Measurements from ENCODE around the gene SLAMF1. TPM values are rescaled to one million over a fixed set of nuclear protein-coding genes. Genes with fewer than 3 reads are reported as not detected.

SLAMF1 gene
- polyA plus RNA-seq, 1 experiment = not detected

DNA sequence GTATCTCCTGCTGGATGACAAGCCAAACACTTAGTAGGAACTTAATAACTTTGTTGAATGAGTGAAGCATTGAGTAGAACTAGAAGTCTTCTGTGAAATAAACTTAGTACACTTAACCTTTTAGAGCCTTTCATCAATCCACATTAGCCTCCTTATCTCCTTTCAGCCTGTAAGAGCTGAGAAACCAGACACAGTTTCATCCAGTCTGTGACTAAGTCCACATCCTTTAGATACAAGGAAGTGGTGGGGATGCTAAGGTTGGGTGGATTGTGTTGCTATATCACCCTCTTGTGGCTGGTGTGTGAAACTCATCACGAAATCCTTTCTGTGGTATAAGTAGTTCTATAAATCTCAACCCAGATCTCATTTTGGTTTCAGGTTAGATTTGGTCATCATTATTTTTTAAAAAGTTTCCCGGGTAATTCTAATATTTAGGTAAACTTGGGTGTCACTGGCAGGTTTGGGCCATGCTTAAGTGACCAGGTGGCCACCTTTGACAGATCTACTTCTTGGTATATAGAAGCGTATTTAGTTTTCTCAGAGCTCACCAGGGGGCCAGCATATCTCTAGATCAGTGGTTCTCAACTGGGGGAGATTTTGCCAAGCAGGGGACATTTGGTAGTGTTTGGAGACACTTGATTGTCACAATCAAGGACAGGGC is 39.7 kb downstream of the SLAMF1 start:
- TF ChIP-seq, protein P1, sequence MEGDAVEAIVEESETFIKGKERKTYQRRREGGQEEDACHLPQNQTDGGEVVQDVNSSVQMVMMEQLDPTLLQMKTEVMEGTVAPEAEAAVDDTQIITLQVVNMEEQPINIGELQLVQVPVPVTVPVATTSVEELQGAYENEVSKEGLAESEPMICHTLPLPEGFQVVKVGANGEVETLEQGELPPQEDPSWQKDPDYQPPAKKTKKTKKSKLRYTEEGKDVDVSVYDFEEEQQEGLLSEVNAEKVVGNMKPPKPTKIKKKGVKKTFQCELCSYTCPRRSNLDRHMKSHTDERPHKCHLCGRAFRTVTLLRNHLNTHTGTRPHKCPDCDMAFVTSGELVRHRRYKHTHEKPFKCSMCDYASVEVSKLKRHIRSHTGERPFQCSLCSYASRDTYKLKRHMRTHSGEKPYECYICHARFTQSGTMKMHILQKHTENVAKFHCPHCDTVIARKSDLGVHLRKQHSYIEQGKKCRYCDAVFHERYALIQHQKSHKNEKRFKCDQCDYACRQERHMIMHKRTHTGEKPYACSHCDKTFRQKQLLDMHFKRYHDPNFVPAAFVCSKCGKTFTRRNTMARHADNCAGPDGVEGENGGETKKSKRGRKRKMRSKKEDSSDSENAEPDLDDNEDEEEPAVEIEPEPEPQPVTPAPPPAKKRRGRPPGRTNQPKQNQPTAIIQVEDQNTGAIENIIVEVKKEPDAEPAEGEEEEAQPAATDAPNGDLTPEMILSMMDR (IDR thresholded peaks at IDR 0.05; ENCODE audit: low read depth, low read length) = peak; percentile 78
- ChIA-PET CTCF (interaction anchor here (0.5 to 4.7 kb wide), 4 partner anchors 10 to 499 kb away, joined by 3 to 23 read pairs (median 4); partner anchors contain the start of gene CD84), POLR2A (no interaction called here)
- Histone ChIP-seq H3K27ac (ENCODE audit: low read depth, low read length) (no peak overlapping the region), H3K27me3 (ENCODE audit: control insufficient read depth, insufficient read depth, low read length) (peaks cover 2% of the 10 kb centered on the region), H3K4me3 (ENCODE audit: low read depth, low read length) (no peak overlapping the region), H3K9me3 (ENCODE audit: control insufficient read depth, insufficient read depth, low read length) (no peaks in the 10 kb centered on the region)
- DNase-seq (ENCODE audit: low read depth, low spot score) = peak; percentile 41

DNA sequence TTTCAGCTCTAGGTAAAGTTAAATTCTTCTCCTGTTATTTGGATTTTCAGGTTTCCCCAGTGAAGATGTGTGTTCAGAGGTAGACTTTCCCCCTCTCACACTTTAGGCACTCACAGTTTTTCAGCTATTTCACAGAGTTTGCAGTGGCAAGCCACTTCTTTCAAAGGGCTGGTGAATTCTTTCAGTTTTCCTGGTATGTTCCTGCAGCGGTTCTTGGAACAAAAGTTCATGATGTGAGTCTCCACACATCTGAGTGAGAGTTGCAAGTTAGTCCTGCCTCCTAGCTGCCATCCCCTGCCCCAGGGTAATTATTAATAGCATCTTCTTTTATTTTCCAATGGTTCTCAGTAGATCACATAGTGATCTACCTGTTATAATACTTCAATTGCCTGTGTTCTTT is 40.2 kb downstream of the SLAMF1 start:
- ChIA-PET CTCF (interaction anchor here (0.5 to 4.7 kb wide), 4 partner anchors 10 to 178 kb away, joined by 3 to 23 read pairs (median 6); partner anchors contain the start of gene CD84), POLR2A (no interaction called here)

DNA sequence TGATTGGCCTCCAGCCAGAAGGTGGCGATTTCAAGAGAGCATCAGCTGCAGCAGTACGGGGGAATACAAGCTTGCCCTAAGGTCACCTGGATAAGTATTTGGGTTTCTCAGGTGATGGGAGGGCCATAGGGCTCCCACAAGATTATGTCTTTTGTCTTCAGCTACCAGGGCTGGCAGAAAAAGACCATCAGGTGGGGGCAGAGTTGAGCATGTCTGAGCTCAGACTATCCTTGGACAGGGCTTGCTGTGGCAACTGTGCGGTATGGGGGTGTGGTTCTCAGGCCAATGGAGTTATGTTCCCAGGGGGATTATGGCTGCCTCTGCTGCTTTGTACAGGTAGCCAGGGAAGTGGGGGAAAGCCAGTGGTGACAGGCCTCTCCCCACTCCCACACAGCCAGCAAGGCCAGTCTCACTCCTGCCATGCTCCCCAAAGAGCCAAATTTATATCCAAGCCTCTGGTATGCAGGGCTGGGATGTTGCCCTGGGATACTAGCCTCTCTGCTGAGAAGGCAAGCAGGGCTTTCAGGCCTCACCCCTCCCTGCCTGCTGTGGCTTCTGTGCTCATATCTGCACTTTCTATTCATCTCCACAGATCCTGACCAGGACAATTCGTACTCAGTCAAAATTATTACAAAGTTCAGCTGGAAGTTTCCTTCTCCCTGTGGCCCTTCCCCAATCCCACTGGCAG is 40.9 kb downstream of the SLAMF1 start:
- DNase-seq (ENCODE audit: low read depth, low spot score) = no peak
- ChIA-PET CTCF (interaction anchor here (1.7 to 4.7 kb wide), 3 partner anchors 11 to 177 kb away, joined by 5 to 23 read pairs (median 6); no protein-coding TSS in a partner anchor), POLR2A (no interaction called here)
- no peak overlapping the region for H3K27ac ChIP-seq (ENCODE audit: low read depth, low read length)
- no peak overlapping the region for H3K4me3 ChIP-seq (ENCODE audit: low read depth, low read length)
- H3K27me3 ChIP-seq (ENCODE audit: control insufficient read depth, insufficient read depth, low read length) = peaks cover 2% of the 10 kb centered on the region
- TF ChIP-seq, protein P1 (IDR thresholded peaks at IDR 0.05; ENCODE audit: low read depth, low read length) = no peak
- H3K9me3 ChIP-seq (ENCODE audit: control insufficient read depth, insufficient read depth, low read length) = no peaks in the 10 kb centered on the region

More for the DNA sequence above, 40.2 kb downstream of the SLAMF1 start:
- no peaks in the 10 kb centered on the region for H3K9me3 ChIP-seq (ENCODE audit: control insufficient read depth, insufficient read depth, low read length)
- H3K27me3 ChIP-seq (ENCODE audit: control insufficient read depth, insufficient read depth, low read length) = peaks cover 2% of the 10 kb centered on the region
- TF ChIP-seq, protein P1 (IDR thresholded peaks at IDR 0.05; ENCODE audit: low read depth, low read length) = no peak
- DNase-seq (ENCODE audit: low read depth, low spot score) = no peak
- no peak overlapping the region for H3K27ac ChIP-seq (ENCODE audit: low read depth, low read length)
- H3K4me3 ChIP-seq (ENCODE audit: low read depth, low read length) = no peak overlapping the region

DNA sequence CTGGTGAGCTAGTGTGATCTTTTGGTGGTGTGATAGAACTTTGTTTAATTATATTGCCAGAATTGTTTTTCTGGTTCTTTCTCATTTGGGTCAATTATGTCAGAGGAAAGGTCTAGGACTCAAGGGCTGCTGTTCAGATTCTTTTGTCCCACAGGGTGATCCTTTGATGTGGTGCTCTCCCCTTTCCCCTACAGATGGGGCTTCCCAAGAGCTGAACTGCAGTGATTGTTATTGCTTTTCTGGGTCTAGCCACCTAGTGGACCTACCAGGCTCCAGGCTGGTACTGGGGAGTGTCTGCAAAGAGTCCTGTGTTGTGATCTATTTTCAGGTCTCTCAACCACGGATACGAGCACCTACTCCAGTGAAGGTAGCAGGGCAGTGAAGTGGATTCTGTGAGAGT is 41.6 kb downstream of the SLAMF1 start:
- CTCF ChIA-PET = interaction anchor here (1.7 to 4.7 kb wide), 2 partner anchors 15 to 176 kb away, joined by 5 to 23 read pairs; no protein-coding TSS in a partner anchor
- no peak for DNase-seq (ENCODE audit: low read depth, low spot score)
- H3K4me3 ChIP-seq (ENCODE audit: low read depth, low read length) = no peak overlapping the region
- TF ChIP-seq, protein P1 (IDR thresholded peaks at IDR 0.05; ENCODE audit: low read depth, low read length) = no peak
- no peaks in the 10 kb centered on the region for H3K9me3 ChIP-seq (ENCODE audit: control insufficient read depth, insufficient read depth, low read length)
- no peak overlapping the region for H3K27ac ChIP-seq (ENCODE audit: low read depth, low read length)
- H3K27me3 ChIP-seq (ENCODE audit: control insufficient read depth, insufficient read depth, low read length) = no peaks in the 10 kb centered on the region
- POLR2A ChIA-PET = no interaction called here

DNA sequence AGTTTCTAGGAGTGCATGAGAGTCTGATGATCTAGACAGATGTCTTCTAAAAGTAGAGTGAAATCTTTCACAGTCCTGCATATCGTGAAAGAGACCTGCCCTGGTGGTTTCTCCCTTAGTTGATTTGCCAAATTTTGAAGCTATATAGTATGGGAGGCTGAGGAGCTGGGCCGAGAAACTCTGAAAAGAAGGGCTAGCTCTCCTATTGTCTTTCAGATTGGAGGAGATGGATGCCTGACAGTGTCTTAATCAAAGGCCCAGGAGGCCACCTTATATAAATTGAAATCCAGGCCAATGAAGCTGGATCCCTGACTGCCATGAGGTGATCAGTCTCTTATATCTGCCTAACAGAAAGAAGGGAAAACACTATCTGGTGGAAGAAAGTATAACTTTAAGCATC is 49.1 kb downstream of the SLAMF1 start:
- no peak overlapping the region for H3K27ac ChIP-seq (ENCODE audit: low read depth, low read length)
- no peaks in the 10 kb centered on the region for H3K9me3 ChIP-seq (ENCODE audit: control insufficient read depth, insufficient read depth, low read length)
- POLR2A ChIA-PET = no interaction called here
- no peak overlapping the region for H3K4me3 ChIP-seq (ENCODE audit: low read depth, low read length)
- CTCF ChIA-PET = interaction anchor here (0.5 kb wide), 1 partner anchor 175 kb away, joined by 4 read pairs; no protein-coding TSS in a partner anchor
- no peak for DNase-seq (ENCODE audit: low read depth, low spot score)
- TF ChIP-seq, protein P1 (IDR thresholded peaks at IDR 0.05; ENCODE audit: low read depth, low read length) = no peak
- H3K27me3 ChIP-seq (ENCODE audit: control insufficient read depth, insufficient read depth, low read length) = no peaks in the 10 kb centered on the region
